Panc1 (cell line): Measurements from ENCODE around the gene LAMA5. TPM values are rescaled to one million over a fixed set of nuclear protein-coding genes. Genes with fewer than 3 reads are reported as not detected.

Experiments
- ATAC-seq: fragments of 200-7000 bp; cut with Tn5 transposase; 2 replicates; pipeline ENCODE4 v1.9.1; 2020; ENCODE audit warnings: mild to moderate bottlenecking, moderate library complexity
- BruUV-seq: library from RNA; stranded (reverse); fragments of 400-500 nt; replicated peaks from 2 replicates; lab custom pipeline; 2021; lab: Mats Ljungman, UMichigan
- CTCF ChIA-PET: fragments of 300-600 bp; sonication (Branson Sonifier 250); formaldehyde crosslinking; loops from one replicate; lab custom pipeline; 2022; ENCODE audit warnings: antibody characterized with exemption; lab: Charles Lee
- POLR2A ChIA-PET: fragments of 300-600 bp; sonication (Branson Sonifier 250); formaldehyde crosslinking; loops from one replicate; lab custom pipeline; 2022; ENCODE audit warnings: antibody characterized with exemption; lab: Charles Lee
- DNase-seq: peaks from one replicate; pipeline ENCODE4 v3.0.0-alpha.2; 2010; ENCODE audit warnings: low read depth, low spot score
- H3K27ac ChIP-seq: 2 replicates; pipeline ENCODE4 v1.5.1; 2011; ENCODE audit warnings: mild to moderate bottlenecking, low read length, inconsistent platforms
- H3K27me3 ChIP-seq: fragments of 200-500 bp; sonication (Bioruptor generic); 2 replicates; pipeline ENCODE4 v1.6.0; 2014; ENCODE audit warnings: low read length, inconsistent platforms; ENCODE audit not compliant: control insufficient read depth, insufficient read depth
- H3K36me3 ChIP-seq: fragments of 200-500 bp; sonication (Bioruptor generic); 2 replicates; pipeline ENCODE4 v1.5.1; 2014; ENCODE audit warnings: inconsistent platforms, mild to moderate bottlenecking, low read length, moderate library complexity; ENCODE audit not compliant: control insufficient read depth, insufficient read depth
- H3K4me1 ChIP-seq: 2 replicates; pipeline ENCODE4 v1.5.1; 2011; ENCODE audit warnings: inconsistent platforms, mild to moderate bottlenecking, low read length, moderate library complexity; ENCODE audit not compliant: control insufficient read depth, insufficient read depth
- H3K4me3 ChIP-seq, 2 experiments: 2 replicates each; pipeline ENCODE4 v1.5.1; 2011 to 2012; ENCODE audit warnings: low read depth in 2 of 2, low read length in 2 of 2, mild to moderate bottlenecking in 2 of 2, inconsistent platforms in 1 of 2, moderate library complexity in 1 of 2
- H3K9me3 ChIP-seq: fragments of 200-500 bp; sonication (Bioruptor generic); 2 replicates; pipeline ENCODE4 v1.5.1; 2014; ENCODE audit warnings: low read depth, mild to moderate bottlenecking, inconsistent platforms, low read length, moderate library complexity; ENCODE audit not compliant: control insufficient read depth, insufficient read depth
- CTCF ChIP-seq: fragments of 450-650 bp; IDR thresholded peaks from 2 replicates; pipeline ENCODE4 v1.5.1; 2017; ENCODE audit warnings: mild to moderate bottlenecking
- POLR2AphosphoS5 ChIP-seq: IDR thresholded peaks from 2 replicates; pipeline ENCODE4 v1.6.1; 2012; ENCODE audit warnings: mild to moderate bottlenecking, low read depth, low read length, moderate library complexity
- REST ChIP-seq, 2 experiments: IDR thresholded peaks; 2 replicates each; pipeline ENCODE4 v1.6.1; 2011 to 2012; ENCODE audit warnings: low read depth in 2 of 2, control low read depth in 1 of 2, low read length in 1 of 2, mild to moderate bottlenecking in 1 of 2, moderate library complexity in 1 of 2; ENCODE audit not compliant: insufficient read depth in 1 of 2
- SIN3A ChIP-seq: IDR thresholded peaks from 2 replicates; pipeline ENCODE4 v1.6.1; 2012; ENCODE audit warnings: low read depth, mild to moderate bottlenecking, low read length, moderate library complexity, borderline replicate concordance; ENCODE audit not compliant: insufficient read depth
- TCF7L2 ChIP-seq: IDR thresholded peaks from 2 replicates; pipeline ENCODE4 v1.6.1; 2011; ENCODE audit warnings: mild to moderate bottlenecking, low read depth, low read length, inconsistent platforms
- in situ Hi-C: cut with HindIII; loops from 2 replicates; pipeline ENCODE4 v1.10.0; 2016; ENCODE audit warnings: low sequenced_read_pairs, low pct_unique_long_range_greater_than_20kb
- intact Hi-C: fragments of 100-400 bp; cut with micrococcal nuclease; formaldehyde crosslinking; loops from one replicate; pipeline ENCODE4 v1.10.0; 2022; ENCODE audit not compliant: unreplicated experiment
- total RNA-seq: library from RNA; stranded (reverse); gene quantifications from one replicate; pipeline ENCODE4 v1.2.1, GENCODE V29; 2021; ENCODE audit not compliant: unreplicated experiment

LAMA5 gene
- total RNA-seq, 1 experiment from 2014 or later: 497 TPM

GRCh38 chr20:62328684-62329388 is 38.3 kb downstream of the LAMA5 start:
- CTCF ChIA-PET: no interaction called here

More at GRCh38 chr20:62328684-62329388, 38.3 kb downstream of the LAMA5 start:
- Histone ChIP-seq H3K4me3 (no peak overlapping the region), H3K9me3 (no peaks in the 10 kb centered on the region), H3K27me3 (no peaks in the 10 kb centered on the region), H3K36me3 (peaks cover 12% of the 10 kb centered on the region), H3K27ac (no peak overlapping the region), H3K4me1 (peaks cover 4% of the 10 kb centered on the region; the same call in 1 of the 2 replicates)
- POLR2A ChIA-PET: no interaction called here
- no peak for DNase-seq
- intact Hi-C loops: no loop called here
- no peak for ATAC-seq
- no TSS peak for BruUV-seq
- in situ Hi-C loops: no loop called here
- TF ChIP-seq REST (IDR thresholded peaks at IDR 0.05; ENCODE audit: insufficient read depth in 1 of 2, low read depth in 2 of 2, low read length in 1 of 2): no peak
- no peak for TF ChIP-seq CTCF
- no peak for TF ChIP-seq POLR2AphosphoS5
- TF ChIP-seq TCF7L2: no peak
- no peak for TF ChIP-seq SIN3A
